ENCODE results near the gene C16orf95.

DNA sequence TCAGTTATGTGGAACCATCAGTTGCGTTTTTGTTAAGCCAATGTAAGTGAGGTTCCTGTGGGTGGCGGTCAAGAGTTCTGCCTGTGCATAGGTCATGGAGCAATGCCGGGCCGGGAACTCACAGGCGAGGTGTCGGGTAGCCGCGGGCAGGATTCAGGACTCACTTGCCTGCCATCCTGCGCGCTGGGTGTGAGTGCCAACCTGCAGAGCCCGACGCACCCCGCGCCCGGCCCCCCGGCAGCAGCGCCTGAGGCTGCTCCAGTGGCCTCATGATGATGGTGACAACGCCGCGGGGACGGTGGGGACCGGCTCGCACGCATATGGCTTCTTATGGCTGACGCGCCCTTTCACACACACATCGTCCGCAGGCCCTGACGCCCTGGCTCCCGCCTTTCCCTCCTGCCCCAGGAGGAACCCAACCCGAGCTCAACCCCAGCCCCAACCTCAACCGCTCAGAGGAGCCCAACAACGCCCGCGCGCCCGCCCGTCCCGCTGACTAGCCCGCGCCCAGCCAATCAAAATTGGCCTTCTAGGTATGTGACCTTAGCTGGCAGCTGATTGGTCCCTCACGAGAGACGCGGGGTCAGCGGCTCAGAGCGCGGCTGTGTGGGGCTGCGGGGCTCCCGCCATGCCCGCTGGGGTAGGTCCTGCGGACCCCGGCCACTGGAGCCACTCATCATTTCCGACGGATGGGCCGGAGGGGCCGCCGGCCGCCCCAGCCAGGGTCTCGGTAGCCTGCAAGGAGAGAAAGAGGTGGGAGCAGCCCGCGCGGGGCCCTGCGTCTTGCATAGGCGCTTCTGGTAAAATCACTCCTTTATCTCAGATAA is at the start of gene C16orf95:
- TF ChIP-seq, protein P1, sequence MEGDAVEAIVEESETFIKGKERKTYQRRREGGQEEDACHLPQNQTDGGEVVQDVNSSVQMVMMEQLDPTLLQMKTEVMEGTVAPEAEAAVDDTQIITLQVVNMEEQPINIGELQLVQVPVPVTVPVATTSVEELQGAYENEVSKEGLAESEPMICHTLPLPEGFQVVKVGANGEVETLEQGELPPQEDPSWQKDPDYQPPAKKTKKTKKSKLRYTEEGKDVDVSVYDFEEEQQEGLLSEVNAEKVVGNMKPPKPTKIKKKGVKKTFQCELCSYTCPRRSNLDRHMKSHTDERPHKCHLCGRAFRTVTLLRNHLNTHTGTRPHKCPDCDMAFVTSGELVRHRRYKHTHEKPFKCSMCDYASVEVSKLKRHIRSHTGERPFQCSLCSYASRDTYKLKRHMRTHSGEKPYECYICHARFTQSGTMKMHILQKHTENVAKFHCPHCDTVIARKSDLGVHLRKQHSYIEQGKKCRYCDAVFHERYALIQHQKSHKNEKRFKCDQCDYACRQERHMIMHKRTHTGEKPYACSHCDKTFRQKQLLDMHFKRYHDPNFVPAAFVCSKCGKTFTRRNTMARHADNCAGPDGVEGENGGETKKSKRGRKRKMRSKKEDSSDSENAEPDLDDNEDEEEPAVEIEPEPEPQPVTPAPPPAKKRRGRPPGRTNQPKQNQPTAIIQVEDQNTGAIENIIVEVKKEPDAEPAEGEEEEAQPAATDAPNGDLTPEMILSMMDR (IDR thresholded peaks at IDR 0.05) = peak in 3 of 4 experiments; percentile 64 to 71 (median 64)
- TF ChIP-seq POLR2AphosphoS5 (IDR thresholded peaks at IDR 0.05) = peak; percentile 98
- no peak for TF ChIP-seq EP300 (IDR thresholded peaks at IDR 0.05)
- peak; percentile 93 to 95 for TF ChIP-seq POLR2A (IDR thresholded peaks at IDR 0.05)
